NCI-H2227 (cell line): ENCODE data around the gene RGS3.
"Not testable (repeated sequence)": the region's sequence is repeated elsewhere in the genome, so short reads cannot be mapped to it uniquely, and the experiment has no call there.

Experiments used
- DNase-seq: peaks from one replicate; lab custom pipeline; 2025; ENCODE audit not compliant: unreplicated experiment; lab: John Stamatoyannopoulos, UW

RGS3 gene

DNA sequence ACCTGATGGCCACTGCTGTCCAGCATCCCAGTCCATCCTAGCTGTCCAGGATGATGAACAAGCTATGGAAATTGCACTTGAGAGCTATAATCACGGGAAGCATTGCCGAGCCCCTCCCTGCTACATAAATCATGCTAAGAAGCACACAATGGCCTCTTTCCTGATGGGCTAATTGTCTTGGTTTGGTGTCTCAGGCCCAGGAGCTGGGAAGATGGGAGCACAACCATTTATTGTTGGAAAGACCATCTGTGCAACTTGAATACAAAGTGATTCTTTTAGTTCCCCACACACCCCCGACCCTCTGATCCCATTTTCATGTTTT lies 80.4 kb downstream of the RGS3 start:
- peak; percentile 90 for DNase-seq

GRCh38 chr9:113545068-113545467 lies 81.5 kb downstream of the RGS3 start:
- DNase-seq = no peak

GRCh38 chr9:113546566-113546965 lies 83.0 kb downstream of the RGS3 start:
- no peak for DNase-seq

DNA sequence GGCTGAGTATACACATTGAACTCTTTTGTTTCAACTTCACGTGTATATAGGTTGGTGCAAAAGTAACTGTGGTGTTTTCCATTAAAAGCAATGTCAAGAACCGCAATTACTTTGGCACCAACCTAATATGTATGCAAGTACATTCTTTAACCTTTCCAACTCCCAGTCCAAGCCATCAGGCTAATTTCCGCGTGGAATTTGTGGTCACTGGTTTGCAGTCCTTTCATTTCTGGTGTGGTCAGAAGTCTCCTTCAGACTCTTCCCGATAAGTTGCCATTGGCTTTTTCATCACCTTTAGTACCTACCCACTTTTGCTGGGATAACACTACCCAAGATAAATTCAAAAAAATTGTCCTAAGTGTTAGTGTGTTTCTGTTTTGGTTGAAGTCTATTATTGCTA lies 84.0 kb downstream of the RGS3 start:
- no peak for DNase-seq

- DNase-seq = peak; percentile 12
Measured at GRCh38 chr9:113548221-113549041, 84.9 kb downstream of the RGS3 start.

GRCh38 chr9:113549892-113550291 lies 86.4 kb downstream of the RGS3 start:
- DNase-seq = not testable (repeated sequence)

- no peak for DNase-seq
Measured at GRCh38 chr9:113556877-113557593, 93.5 kb downstream of the RGS3 start.

DNA sequence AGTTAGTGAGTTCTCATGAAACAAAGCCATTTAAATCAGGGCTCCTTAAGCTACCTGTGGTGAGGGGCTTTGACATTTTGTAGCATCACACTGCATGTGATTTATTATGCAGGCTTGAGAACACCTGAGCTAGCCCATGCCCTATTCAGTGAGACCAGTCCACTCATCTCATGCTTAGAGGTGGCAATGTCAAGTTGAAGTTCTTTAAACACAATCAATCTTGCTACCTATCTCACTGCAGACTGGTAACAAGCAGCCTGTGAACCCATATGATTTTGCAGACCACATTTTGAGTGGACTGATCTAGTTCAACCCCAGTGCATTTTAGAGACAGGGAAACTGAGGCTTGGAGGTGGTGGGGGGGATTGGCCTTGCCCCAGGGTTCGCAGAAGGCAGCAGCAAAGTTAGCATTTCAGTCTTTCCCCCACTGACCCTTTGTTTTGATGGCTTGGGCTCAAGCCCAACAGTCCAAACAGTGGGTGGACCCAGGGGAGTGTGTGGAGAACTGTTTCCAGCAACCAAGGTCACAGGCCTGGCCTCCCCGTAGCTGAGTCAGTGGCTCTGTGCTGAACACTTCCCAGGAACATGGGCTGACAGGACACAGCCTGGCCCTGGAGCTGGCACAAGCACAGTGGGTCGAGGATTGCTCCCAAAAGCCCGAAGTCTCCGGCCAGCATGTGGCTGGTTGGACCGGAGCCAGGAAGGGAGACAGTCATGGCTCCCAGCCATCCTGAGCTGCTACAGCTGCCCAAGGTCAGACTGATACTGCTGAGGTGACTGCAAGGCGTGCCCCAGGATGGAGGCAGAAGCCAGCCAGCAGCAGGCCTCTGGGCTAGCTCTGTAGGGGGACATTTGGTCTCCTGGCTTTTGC lies 95.3 kb downstream of the RGS3 start:
- DNase-seq = no peak

DNA sequence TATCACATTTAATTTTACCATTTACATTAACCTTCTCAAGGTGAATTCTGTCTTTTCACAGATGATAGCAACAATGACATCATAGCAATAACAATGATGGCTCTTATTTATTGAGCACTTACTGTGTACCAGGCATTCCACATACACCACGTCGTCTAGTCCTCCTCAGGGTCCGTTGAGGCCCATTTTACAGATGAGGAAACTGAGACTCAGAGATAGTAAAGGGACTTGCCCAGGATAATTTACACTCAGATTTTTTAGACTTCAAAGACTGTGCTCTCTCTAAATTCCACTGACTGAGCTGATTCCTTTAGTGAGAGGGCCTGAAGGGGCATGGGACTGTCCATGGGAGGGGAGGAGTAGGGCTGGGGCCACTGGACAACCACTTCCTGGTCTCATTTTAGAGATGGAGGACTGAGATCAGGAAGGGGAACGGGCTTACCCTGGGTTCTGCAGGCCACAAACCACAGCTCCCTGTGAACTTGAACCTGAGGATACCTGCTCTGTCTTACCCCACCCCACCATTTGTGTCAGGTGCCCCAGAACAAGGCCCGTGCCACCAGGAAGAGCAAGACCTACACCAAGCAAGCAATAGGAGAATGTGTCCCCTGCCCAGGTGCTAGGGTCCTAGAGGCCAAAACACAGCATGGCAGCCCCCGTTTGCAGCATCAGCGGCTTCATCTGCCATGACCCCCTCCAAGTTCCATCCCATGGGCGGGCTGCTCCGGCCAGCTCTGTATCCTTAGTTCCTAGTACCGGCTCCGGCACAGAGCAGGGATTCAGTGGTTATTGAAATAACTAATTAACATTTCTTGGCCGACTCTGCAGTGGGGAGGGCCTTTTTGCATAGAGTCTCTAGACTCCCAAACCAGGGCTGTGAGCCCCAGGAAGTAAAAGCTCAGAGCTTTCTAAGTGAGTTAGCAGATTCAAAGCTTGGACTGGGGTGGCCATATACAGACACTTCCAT lies 96.6 kb downstream of the RGS3 start:
- no peak for DNase-seq

GRCh38 chr9:113562653-113563381 lies 99.3 kb downstream of the RGS3 start:
- DNase-seq = no peak

DNA sequence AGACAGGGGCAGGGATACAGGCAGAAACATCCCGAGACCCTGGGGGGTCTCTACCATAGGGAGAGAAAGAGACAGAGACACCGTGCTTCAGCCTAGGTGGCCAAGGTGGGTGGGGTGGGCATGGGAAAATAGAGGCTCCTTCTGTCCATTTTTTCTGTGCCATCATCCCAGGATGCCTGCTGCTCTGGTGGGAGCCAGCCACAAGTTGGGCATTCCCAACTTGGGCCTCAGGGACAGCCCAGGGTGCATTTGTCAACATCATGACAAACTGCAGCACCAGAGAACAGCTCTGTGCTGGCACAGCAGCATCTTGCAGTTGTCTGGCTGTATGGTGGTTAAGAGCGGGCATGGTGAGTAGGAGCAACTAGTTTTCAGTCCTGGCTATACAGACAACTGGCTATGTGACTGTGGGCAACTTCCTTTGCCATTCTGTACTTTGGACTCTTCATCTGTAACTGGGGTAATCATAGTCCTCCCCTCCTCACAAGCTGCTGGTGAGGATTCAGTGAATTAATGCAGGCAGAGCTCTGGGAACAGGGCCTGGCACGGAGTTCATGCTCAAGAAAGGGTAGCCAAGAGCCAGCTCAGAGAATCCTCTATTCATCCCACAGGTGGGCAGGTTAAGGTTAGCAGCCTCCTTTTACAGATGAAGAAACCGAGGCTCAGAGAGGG lies 100.4 kb downstream of the RGS3 start:
- DNase-seq = no peak

DNA sequence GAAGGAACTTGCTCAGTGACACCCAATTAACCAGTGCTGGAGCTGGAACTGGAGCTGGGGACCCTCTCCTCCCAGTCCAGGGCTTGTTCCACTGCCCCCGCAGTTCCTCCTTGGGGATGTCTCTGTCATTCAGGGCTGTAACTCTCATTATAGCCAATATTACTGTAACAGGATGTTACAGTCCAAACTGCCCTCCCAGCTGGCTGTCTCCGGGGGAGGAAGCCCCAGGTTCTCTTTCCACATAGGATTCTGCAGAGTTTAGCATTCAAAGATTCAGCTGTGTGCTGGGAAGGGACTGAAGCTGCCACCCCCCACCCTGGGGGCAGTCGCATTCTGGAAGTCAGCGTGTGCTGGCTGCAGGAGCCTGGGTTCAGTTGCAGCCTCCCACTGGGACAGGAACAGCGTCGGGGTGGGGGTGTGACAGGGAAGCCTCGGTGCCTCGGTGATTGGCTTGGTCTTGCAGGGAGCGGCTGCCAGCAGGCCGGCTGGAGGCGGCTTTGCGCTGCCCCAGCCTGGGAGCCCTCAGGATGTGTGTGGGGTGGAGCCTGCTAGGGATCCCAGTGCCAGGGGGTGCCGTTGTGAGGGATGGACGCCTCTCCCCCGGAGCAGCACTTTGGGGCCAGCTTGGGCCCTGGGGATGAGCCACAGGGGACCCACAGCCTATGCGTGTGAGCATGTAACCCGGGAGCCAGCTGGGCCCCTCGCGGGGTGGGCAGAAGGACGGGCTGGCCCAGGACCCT lies 101.1 kb downstream of the RGS3 start:
- peak; percentile 34 for DNase-seq

DNA sequence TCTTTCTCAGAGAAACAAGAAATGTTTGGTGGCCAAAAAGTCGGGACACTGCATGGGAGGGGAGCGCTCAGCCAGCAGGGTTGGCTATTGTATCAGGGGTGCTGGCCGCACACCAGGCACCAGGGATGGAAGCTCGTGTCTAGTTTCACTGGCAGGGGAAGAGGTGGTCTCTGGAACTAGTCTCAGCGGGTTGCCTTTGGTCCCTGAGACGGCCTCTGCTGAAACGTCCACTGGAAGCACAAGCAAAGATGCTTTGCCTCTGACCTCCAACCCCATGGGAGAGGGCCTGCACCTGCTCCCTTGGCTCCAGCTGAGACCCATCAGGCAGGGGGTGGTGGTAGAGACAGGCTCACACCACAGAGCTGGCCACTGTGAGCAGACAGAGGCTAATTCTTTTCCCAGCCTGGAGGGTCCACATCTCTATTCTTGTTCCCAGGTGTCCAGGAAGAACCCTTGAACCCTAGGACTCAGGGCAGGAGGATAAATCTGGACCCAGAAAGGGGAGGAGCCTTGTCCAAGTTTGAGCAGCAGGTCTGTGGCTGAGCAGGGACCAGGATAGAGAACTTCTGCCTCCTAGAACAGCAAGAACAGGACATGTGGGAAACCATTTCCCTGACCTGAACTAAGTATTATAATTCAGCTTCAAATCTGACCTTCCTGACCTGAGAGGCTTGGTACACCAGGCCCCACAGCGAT lies 102.6 kb downstream of the RGS3 start:
- peak; percentile 12 for DNase-seq

DNA sequence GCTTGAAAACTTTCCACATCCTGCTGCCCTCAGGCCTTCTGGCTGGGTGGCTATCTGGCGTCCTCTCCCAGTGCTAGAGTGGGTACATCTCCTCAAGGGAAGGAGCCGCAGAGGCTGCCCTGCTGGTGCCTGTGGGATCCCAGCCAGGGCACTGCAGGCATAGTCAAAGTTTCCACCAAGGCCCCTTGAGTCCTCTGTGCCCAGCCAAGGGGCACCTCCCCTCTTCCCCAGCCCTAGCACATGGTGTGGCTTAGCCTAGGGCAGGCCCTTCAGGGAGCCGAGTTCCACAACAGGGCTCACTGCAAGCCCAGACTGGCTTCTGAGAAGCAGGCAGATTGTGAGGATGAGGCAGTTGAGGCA lies 103.2 kb downstream of the RGS3 start:
- no peak for DNase-seq

DNA sequence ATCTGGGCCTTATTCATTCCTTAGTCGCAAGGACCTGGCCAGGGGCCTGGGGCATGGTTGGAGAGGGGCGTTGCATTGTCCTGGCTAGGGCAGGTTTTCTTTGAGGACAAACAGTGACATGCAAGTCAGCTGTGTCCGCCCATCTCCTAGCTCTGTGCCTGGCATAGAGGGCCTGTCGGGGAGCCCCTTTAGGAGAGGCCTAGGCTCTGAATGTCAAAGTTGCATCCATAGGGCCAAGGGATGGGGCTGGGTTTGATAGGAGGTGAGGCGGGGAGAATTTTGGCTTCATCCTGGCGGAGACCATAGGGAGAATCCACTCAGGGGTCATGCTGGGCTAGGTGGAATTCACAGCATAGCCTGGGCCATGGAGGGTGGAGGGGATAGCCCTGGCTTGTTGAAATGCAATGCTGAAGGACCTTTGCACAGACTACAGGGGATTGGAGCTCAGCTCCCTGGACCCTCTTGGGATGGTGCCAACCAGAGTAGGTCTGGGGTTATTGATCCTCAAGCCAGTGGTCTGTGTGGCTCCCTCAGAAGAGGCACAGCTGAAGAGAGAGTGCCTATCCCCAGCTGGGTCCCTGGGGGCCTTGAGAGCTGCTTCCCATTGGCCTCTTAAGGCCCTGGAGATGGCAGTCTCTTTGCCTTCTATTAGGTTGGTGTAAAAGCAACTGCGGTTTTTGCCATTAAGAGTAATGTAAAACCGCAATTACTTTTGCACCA lies 104.0 kb downstream of the RGS3 start:
- no peak for DNase-seq

DNA sequence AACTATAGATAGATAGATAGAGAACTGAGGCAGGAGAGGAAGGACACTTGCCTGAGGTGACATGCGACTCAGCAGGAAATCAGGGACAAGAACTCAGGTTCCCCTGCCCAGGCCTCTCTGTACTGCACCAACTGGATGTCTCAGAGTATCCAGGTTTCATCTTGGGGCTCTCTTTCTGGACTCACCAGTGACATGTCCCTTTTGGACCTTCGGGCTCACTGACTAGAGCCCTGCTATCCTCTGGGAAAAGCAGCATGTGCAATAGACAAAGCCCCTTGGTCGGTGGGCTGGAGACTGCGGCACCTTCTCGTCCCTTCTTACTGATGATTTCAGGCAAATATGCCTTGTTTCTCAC lies 104.5 kb downstream of the RGS3 start:
- no peak for DNase-seq

DNA sequence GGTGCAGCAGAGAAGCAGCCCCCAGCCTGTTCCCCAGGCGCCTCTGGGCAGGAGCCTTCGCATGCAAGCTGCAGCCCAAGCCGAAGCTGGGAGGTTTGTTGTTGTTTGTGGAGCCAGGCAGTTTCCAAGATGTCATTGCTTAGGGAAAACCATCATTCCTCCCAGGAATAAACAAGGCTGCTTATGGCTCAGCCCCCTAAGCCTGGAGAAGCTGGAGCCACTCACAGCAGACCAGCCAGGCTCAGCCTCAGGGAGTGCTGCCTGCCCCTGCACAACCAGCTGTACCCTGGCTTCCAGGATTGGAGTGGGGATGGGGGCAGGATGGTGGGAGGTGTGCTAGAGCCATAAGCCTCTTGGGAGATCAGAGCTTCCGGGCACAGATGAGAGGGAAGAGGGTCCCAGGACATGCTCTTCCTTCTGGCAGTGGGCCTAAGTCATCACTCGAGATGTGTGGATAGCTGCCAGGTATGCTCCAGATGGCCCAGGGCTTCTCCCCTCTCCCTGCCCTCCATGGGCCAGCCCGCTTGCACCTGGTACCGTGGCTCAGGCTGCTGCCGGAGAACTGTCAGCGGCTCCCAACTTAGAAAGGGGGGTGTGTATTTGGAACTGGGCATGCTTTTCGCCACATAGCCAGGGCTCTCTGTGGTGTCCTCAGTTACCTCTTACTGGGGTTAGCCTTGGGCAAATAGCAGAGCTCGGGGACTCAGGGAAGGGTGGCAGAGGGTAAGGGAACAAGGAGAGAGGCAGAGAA lies 105.2 kb downstream of the RGS3 start:
- no peak for DNase-seq
